BLaER1 (cell line): ENCODE measurements around the gene SLC12A7.

Source experiments
- H3K27ac ChIP-seq: shearing (Covaris generic); formaldehyde crosslinking; 2 replicates; pipeline ENCODE4 v1.8.1; 2022
- H3K27me3 ChIP-seq: shearing (Covaris generic); formaldehyde crosslinking; 2 replicates; pipeline ENCODE4 v1.8.1; 2022
- H3K36me3 ChIP-seq: shearing (Covaris generic); formaldehyde crosslinking; 2 replicates; pipeline ENCODE4 v1.8.1; 2022
- H3K4me1 ChIP-seq: shearing (Covaris generic); formaldehyde crosslinking; 2 replicates; pipeline ENCODE4 v1.8.1; 2022
- H3K4me2 ChIP-seq: shearing (Covaris generic); formaldehyde crosslinking; 2 replicates; pipeline ENCODE4 v1.8.1; 2022
- H3K4me3 ChIP-seq: shearing (Covaris generic); formaldehyde crosslinking; 2 replicates; pipeline ENCODE4 v1.8.1; 2022
- H3K9ac ChIP-seq: shearing (Covaris generic); formaldehyde crosslinking; 2 replicates; pipeline ENCODE4 v1.8.1; 2022
- H3K9me3 ChIP-seq: shearing (Covaris generic); formaldehyde crosslinking; 2 replicates; pipeline ENCODE4 v1.8.1; 2022
- H4K20me1 ChIP-seq: shearing (Covaris generic); formaldehyde crosslinking; 2 replicates; pipeline ENCODE4 v1.8.1; 2022
- Cebpa-rat ChIP-seq: shearing (Covaris generic); IDR thresholded peaks from 2 replicates; pipeline ENCODE4 v1.8.1; 2022

The SLC12A7 gene

DNA sequence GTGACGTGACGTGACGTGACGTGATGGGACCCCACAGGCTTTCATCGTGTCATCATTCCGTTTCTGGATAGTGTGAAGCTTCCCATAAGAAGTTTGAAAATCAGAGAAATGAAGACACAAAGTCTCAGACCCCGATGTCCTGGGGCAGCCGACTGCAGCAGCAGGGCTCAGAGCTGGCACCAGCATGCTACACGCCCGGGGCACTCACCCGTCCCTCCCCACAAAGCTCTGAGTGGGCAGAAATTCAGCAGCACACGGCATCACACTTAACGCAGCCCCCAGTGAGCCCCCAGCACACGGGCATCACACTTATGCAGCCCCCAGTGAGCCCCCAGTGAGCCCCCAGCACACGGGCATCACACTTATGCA is 42.2 kb downstream of the SLC12A7 start:
- peaks cover 61% of the 10 kb centered on the region; the same call in 1 of the 2 replicates for H3K36me3 ChIP-seq
- no peak for TF ChIP-seq Cebpa-rat
- peaks cover 13% of the 10 kb centered on the region; the same call in 1 of the 2 replicates for H3K4me1 ChIP-seq
- H3K27ac ChIP-seq, result no peak overlapping the region
- peaks cover 43% of the 10 kb centered on the region for H4K20me1 ChIP-seq
- no peaks in the 10 kb centered on the region for H3K27me3 ChIP-seq
- H3K9me3 ChIP-seq, result no peaks in the 10 kb centered on the region
- H3K4me2 ChIP-seq, result no peak overlapping the region
- no peak overlapping the region for H3K4me3 ChIP-seq
- H3K9ac ChIP-seq, result no peak overlapping the region

- TF ChIP-seq Cebpa-rat, result no peak
- no peak overlapping the region for H3K4me3 ChIP-seq
- H3K9ac ChIP-seq, result no peak overlapping the region
- H4K20me1 ChIP-seq, result peaks cover 43% of the 10 kb centered on the region
- no peaks in the 10 kb centered on the region for H3K27me3 ChIP-seq
- H3K4me1 ChIP-seq, result peaks cover 13% of the 10 kb centered on the region; the same call in 1 of the 2 replicates
- H3K4me2 ChIP-seq, result no peak overlapping the region
- H3K9me3 ChIP-seq, result no peaks in the 10 kb centered on the region
- H3K27ac ChIP-seq, result no peak overlapping the region
- peaks cover 61% of the 10 kb centered on the region; the same call in 1 of the 2 replicates for H3K36me3 ChIP-seq
Measured at GRCh38 chr5:1068895-1069719, 42.8 kb downstream of the SLC12A7 start.

- Histone ChIP-seq H3K4me2 (no peak overlapping the region), H4K20me1 (peaks cover 43% of the 10 kb centered on the region), H3K36me3 (peaks cover 58% of the 10 kb centered on the region; the same call in 1 of the 2 replicates), H3K27me3 (no peaks in the 10 kb centered on the region), H3K27ac (no peak overlapping the region), H3K9ac (no peak overlapping the region), H3K9me3 (no peaks in the 10 kb centered on the region), H3K4me3 (no peak overlapping the region), H3K4me1 (peaks cover 13% of the 10 kb centered on the region; the same call in 1 of the 2 replicates)
- no peak for TF ChIP-seq Cebpa-rat
Measured at GRCh38 chr5:1068204-1068894, 43.5 kb downstream of the SLC12A7 start.

- TF ChIP-seq Cebpa-rat, result no peak
- H3K27me3 ChIP-seq, result no peaks in the 10 kb centered on the region
- no peak overlapping the region for H3K27ac ChIP-seq
- no peak overlapping the region for H3K4me3 ChIP-seq
- no peaks in the 10 kb centered on the region for H3K9me3 ChIP-seq
- H4K20me1 ChIP-seq, result peaks cover 49% of the 10 kb centered on the region
- H3K4me2 ChIP-seq, result peak overlapping the region; percentile 17; the same call in 1 of the 2 replicates
- H3K4me1 ChIP-seq, result peaks cover 13% of the 10 kb centered on the region; the same call in 1 of the 2 replicates
- H3K36me3 ChIP-seq, result peaks cover 62% of the 10 kb centered on the region; the same call in 1 of the 2 replicates
- no peak overlapping the region for H3K9ac ChIP-seq
Measured at GRCh38 chr5:1067141-1068121, 44.4 kb downstream of the SLC12A7 start.

DNA sequence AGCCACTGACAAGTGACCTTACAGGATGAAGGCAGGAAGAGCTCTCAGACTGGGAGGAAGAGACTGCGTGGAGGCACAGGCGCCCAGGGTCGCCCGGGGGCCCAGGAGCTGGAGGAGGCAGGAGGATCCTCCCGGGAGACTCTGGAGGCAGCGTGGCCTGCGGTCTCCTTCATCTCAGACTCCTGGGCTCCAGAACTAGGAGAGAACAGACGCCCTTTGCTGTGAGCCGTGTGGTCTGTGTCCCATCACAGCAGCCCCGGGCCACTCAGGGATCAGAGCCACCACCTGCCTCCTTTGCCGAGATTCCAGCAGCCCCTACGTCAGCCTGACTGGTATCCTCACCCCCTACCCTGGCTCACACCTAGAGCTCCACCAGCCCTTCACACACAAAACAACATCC is 45.2 kb downstream of the SLC12A7 start:
- Histone ChIP-seq H3K4me2 (0 out of 2 replicates have a peak overlapping the region, but pooled peaks have one; percentile 17), H3K4me1 (peaks cover 13% of the 10 kb centered on the region; the same call in 1 of the 2 replicates), H4K20me1 (peaks cover 53% of the 10 kb centered on the region), H3K9ac (no peak overlapping the region), H3K27me3 (no peaks in the 10 kb centered on the region), H3K27ac (no peak overlapping the region), H3K9me3 (no peaks in the 10 kb centered on the region), H3K36me3 (peaks cover 69% of the 10 kb centered on the region; the same call in 1 of the 2 replicates), H3K4me3 (no peak overlapping the region)
- no peak for TF ChIP-seq Cebpa-rat

DNA sequence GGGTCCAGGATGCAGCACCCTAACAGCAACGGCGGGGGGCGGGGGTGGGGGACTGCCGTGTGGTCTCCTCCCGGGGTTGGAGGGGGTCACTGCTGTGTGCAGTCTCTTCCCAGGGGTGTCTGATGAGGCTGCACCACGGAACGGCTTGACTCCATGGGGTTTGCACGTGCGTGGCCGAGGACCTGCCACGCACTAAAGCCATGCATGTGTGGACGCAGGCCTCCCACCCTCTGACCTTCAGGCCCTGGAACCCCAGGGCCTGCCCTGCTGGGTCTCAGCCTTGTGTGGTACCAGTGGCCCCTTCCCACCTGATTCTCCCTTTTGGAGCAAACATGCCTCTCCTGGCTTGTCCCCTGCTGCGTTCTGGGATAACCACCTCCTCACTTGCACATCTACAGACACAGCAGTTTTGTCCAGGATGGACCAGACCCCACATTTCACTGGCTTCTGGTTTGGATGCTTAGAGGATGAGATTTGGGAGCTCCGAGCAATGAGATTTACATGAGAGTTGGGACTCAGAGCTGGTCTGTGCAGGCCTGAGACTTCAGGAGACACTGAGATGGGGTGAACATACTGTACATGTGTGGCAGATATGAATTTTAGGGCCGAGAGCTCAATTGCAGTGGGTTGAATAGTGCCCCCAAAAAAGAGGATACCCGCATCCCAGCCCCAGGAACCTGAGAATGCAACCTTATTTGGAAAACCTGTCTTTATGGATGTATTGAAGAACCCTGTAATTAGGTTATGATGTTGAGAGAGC is 45.8 kb downstream of the SLC12A7 start:
- no peak overlapping the region for H3K9ac ChIP-seq
- peaks cover 13% of the 10 kb centered on the region; the same call in 1 of the 2 replicates for H3K4me1 ChIP-seq
- H3K36me3 ChIP-seq, result peaks cover 73% of the 10 kb centered on the region; the same call in 1 of the 2 replicates
- no peaks in the 10 kb centered on the region for H3K27me3 ChIP-seq
- TF ChIP-seq Cebpa-rat, result no peak
- H3K4me3 ChIP-seq, result no peak overlapping the region
- H3K4me2 ChIP-seq, result no peak overlapping the region
- no peaks in the 10 kb centered on the region for H3K9me3 ChIP-seq
- peaks cover 54% of the 10 kb centered on the region for H4K20me1 ChIP-seq
- H3K27ac ChIP-seq, result no peak overlapping the region

DNA sequence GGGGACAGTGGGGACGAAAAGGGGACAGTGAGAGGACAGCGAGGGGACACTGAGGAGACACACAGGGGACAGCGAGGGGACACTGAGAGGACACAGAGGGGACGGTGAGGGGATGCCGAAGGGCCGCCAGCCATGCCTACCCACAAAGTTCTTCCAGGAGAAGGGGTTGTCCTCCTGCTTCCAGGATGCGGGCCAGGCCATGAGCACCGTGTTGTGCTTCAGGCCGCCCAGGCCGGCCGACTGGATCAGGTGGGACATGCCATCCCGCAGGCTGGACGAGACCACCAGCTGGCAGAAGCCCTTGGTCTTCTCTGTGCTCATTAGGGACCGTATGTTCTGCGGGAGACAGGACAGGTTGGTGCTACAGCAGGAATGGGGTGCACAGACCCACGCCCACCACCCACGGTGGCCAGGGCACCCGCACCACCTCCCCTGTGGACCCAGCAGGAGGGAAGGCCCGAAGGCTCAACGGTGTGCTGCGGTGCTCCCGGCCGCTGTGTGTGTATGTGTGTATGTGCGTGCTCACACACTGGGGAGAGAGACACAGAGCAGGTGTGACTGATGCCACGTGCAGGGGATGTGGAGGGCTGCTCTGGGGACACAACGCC is 46.6 kb downstream of the SLC12A7 start:
- peaks cover 79% of the 10 kb centered on the region; the same call in 1 of the 2 replicates for H3K36me3 ChIP-seq
- H3K27me3 ChIP-seq, result no peaks in the 10 kb centered on the region
- H3K4me1 ChIP-seq, result peaks cover 13% of the 10 kb centered on the region; the same call in 1 of the 2 replicates
- H3K27ac ChIP-seq, result no peak overlapping the region
- TF ChIP-seq Cebpa-rat, result no peak
- H3K4me3 ChIP-seq, result no peak overlapping the region
- H3K9me3 ChIP-seq, result no peaks in the 10 kb centered on the region
- H3K4me2 ChIP-seq, result no peak overlapping the region
- no peak overlapping the region for H3K9ac ChIP-seq
- H4K20me1 ChIP-seq, result peaks cover 57% of the 10 kb centered on the region

DNA sequence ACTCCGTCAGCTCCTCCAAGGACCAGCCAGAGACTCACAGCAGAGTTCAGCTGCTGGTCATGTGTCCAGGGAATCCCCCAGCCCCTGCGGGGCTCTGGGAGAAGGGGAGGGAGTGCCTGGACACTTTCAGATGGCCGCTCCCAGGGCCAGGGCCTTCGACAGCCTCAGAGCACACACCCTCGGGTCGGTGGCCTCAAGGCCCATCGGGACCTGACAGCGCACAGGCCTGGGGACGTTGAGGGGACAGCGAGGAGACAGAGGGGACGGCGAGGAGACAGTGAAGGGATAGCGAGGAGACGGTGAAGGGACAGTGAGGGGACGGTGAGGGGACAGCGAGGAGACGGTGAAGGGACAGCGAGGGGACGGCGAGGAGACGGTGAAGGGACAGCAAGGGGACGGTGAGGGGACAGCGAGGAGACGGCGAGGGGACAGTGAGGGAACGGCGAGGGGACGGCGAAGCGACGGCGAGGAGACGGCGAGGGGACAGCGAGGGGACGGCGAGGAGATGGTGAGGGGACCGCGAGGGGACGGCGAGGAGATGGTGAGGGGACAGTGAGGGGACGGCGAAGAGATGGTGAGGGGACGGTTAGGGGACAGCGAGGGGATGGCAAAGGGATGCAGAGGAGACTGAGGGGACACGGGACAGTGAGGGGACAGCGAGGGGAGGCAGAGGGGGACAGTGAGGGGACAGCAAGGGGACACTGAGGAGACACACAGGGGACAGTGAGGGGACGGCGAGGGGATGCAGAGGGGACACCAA is 47.3 kb downstream of the SLC12A7 start:
- H4K20me1 ChIP-seq, result peaks cover 57% of the 10 kb centered on the region

More for the DNA sequence above, 47.3 kb downstream of the SLC12A7 start:
- H3K4me1 ChIP-seq, result peaks cover 13% of the 10 kb centered on the region; the same call in 1 of the 2 replicates
- H3K9ac ChIP-seq, result no peak overlapping the region
- no peak overlapping the region for H3K4me2 ChIP-seq
- no peaks in the 10 kb centered on the region for H3K27me3 ChIP-seq
- no peaks in the 10 kb centered on the region for H3K9me3 ChIP-seq
- H3K4me3 ChIP-seq, result no peak overlapping the region
- no peak overlapping the region for H3K27ac ChIP-seq
- peaks cover 82% of the 10 kb centered on the region; the same call in 1 of the 2 replicates for H3K36me3 ChIP-seq
- TF ChIP-seq Cebpa-rat, result no peak
